ENCODE measurements around the gene ADRM1. TPM values are rescaled to one million over a fixed set of nuclear protein-coding genes. Genes with fewer than 3 reads are reported as not detected.

Gene ADRM1
- total RNA-seq, 2 donors from 2014 or later, result 171 to 178 TPM

GRCh38 chr20:62347151-62347404, 44.3 kb downstream of the ADRM1 start:
- H3K27ac Mint-ChIP-seq, result no peak overlapping the region
- ATAC-seq, result peak in 1 of 2 donors; percentile 3
- H3K27me3 Mint-ChIP-seq, result peaks cover 0 to 5% of the 10 kb centered on the region in 2 donors

GRCh38 chr20:62347445-62347844, 44.6 kb downstream of the ADRM1 start:
- Mint-ChIP-seq H3K4me1 (ENCODE audit: low read depth in 2 of 2) (no peaks in the 10 kb centered on the region), H3K9me3 (peaks cover 7% of the 10 kb centered on the region), H3K27ac (no peak overlapping the region), H3K4me3 (no peak overlapping the region), H3K36me3 (peaks cover 7% of the 10 kb centered on the region), H3K27me3 (peaks cover 0 to 5% of the 10 kb centered on the region in 2 donors)
- DNase-seq (ENCODE audit: low spot score), result no peak
- no peak for ATAC-seq

More at GRCh38 chr20:62347151-62347404, 44.3 kb downstream of the ADRM1 start:
- Mint-ChIP-seq H3K4me1 (ENCODE audit: low read depth in 2 of 2) (no peaks in the 10 kb centered on the region), H3K9me3 (peaks cover 7% of the 10 kb centered on the region), H3K4me3 (no peak overlapping the region), H3K36me3 (peaks cover 7% of the 10 kb centered on the region)
- no peak for DNase-seq (ENCODE audit: low spot score)

GRCh38 chr20:62348604-62349003, 45.8 kb downstream of the ADRM1 start:
- no peak overlapping the region for H3K27ac Mint-ChIP-seq
- H3K27me3 Mint-ChIP-seq, result peaks cover 0 to 3% of the 10 kb centered on the region in 2 donors
- peaks cover 7% of the 10 kb centered on the region for H3K36me3 Mint-ChIP-seq
- H3K9me3 Mint-ChIP-seq, result peaks cover 7% of the 10 kb centered on the region
- no peak for DNase-seq (ENCODE audit: low spot score)
- ATAC-seq, result no peak
- H3K4me3 Mint-ChIP-seq, result no peak overlapping the region
- H3K4me1 Mint-ChIP-seq (ENCODE audit: low read depth in 2 of 2), result no peaks in the 10 kb centered on the region

GRCh38 chr20:62349556-62350097, 46.8 kb downstream of the ADRM1 start:
- no peak for DNase-seq (ENCODE audit: low spot score)

GRCh38 chr20:62350098-62350628, 47.4 kb downstream of the ADRM1 start:
- Mint-ChIP-seq H3K9me3 (peaks cover 7% of the 10 kb centered on the region), H3K27ac (no peak overlapping the region), H3K27me3 (peaks cover 0 to 3% of the 10 kb centered on the region in 2 donors), H3K4me1 (ENCODE audit: low read depth in 2 of 2) (no peaks in the 10 kb centered on the region), H3K4me3 (no peak overlapping the region), H3K36me3 (peaks cover 7% of the 10 kb centered on the region)
- peak; percentile 41 for DNase-seq (ENCODE audit: low spot score)
- ATAC-seq, result no peak

More at GRCh38 chr20:62349556-62350097, 46.8 kb downstream of the ADRM1 start:
- H3K4me1 Mint-ChIP-seq (ENCODE audit: low read depth in 2 of 2), result no peaks in the 10 kb centered on the region
- H3K4me3 Mint-ChIP-seq, result no peak overlapping the region
- no peak overlapping the region for H3K27ac Mint-ChIP-seq
- H3K36me3 Mint-ChIP-seq, result peaks cover 7% of the 10 kb centered on the region
- no peak for ATAC-seq
- H3K9me3 Mint-ChIP-seq, result peaks cover 7% of the 10 kb centered on the region
- peaks cover 0 to 3% of the 10 kb centered on the region in 2 donors for H3K27me3 Mint-ChIP-seq

GRCh38 chr20:62350629-62351422, 48.0 kb downstream of the ADRM1 start:
- Mint-ChIP-seq H3K9me3 (peaks cover 7% of the 10 kb centered on the region), H3K4me3 (no peak overlapping the region), H3K27me3 (peaks cover 0 to 3% of the 10 kb centered on the region in 2 donors), H3K27ac (no peak overlapping the region), H3K4me1 (ENCODE audit: low read depth in 2 of 2) (no peaks in the 10 kb centered on the region), H3K36me3 (peaks cover 7% of the 10 kb centered on the region)
- no peak for DNase-seq (ENCODE audit: low spot score)
- no peak for ATAC-seq

- ATAC-seq (no peak), DNase-seq (ENCODE audit: low spot score) (no peak)
- Mint-ChIP-seq H3K27me3 (peaks cover 0 to 3% of the 10 kb centered on the region in 2 donors), H3K9me3 (peaks cover 7% of the 10 kb centered on the region), H3K36me3 (peaks cover 7% of the 10 kb centered on the region), H3K27ac (no peak overlapping the region), H3K4me3 (no peak overlapping the region), H3K4me1 (ENCODE audit: low read depth in 2 of 2) (no peaks in the 10 kb centered on the region)
Observed at GRCh38 chr20:62351469-62352401, 48.9 kb downstream of the ADRM1 start.

- Mint-ChIP-seq H3K9me3 (peaks cover 7% of the 10 kb centered on the region), H3K27ac (no peak overlapping the region)
- ATAC-seq, result no peak
Observed at GRCh38 chr20:62352402-62353288, 49.8 kb downstream of the ADRM1 start.

GRCh38 chr20:62353289-62354030, 50.7 kb downstream of the ADRM1 start:
- Mint-ChIP-seq H3K4me1 (ENCODE audit: low read depth in 2 of 2) (no peaks in the 10 kb centered on the region), H3K36me3 (peaks cover 4% of the 10 kb centered on the region), H3K9me3 (peaks cover 7% of the 10 kb centered on the region), H3K4me3 (no peak overlapping the region), H3K27me3 (peaks cover 0 to 3% of the 10 kb centered on the region in 2 donors), H3K27ac (no peak overlapping the region)
- DNase-seq (ENCODE audit: low spot score) (no peak), ATAC-seq (peak in 1 of 2 donors; percentile 11)

More at GRCh38 chr20:62352402-62353288, 49.8 kb downstream of the ADRM1 start:
- Mint-ChIP-seq H3K36me3 (peaks cover 7% of the 10 kb centered on the region), H3K4me3 (no peak overlapping the region), H3K27me3 (peaks cover 0 to 3% of the 10 kb centered on the region in 2 donors), H3K4me1 (ENCODE audit: low read depth in 2 of 2) (no peaks in the 10 kb centered on the region)
- DNase-seq (ENCODE audit: low spot score), result no peak

GRCh38 chr20:62354031-62354808, 51.4 kb downstream of the ADRM1 start:
- no peak overlapping the region for H3K4me3 Mint-ChIP-seq
- H3K36me3 Mint-ChIP-seq, result no peaks in the 10 kb centered on the region
- DNase-seq (ENCODE audit: low spot score) (peak; percentile 60), ATAC-seq (no peak)
- no peaks in the 10 kb centered on the region for H3K27me3 Mint-ChIP-seq
- H3K4me1 Mint-ChIP-seq (ENCODE audit: low read depth in 2 of 2), result no peaks in the 10 kb centered on the region
- no peak overlapping the region for H3K27ac Mint-ChIP-seq
- H3K9me3 Mint-ChIP-seq, result peaks cover 2% of the 10 kb centered on the region

- Mint-ChIP-seq H3K4me1 (ENCODE audit: low read depth in 2 of 2) (no peaks in the 10 kb centered on the region), H3K27me3 (no peaks in the 10 kb centered on the region), H3K36me3 (no peaks in the 10 kb centered on the region), H3K4me3 (no peak overlapping the region), H3K27ac (no peak overlapping the region), H3K9me3 (no peaks in the 10 kb centered on the region)
- DNase-seq (ENCODE audit: low spot score) (peak; percentile 38), ATAC-seq (no peak)
Observed at GRCh38 chr20:62354811-62355341, 52.1 kb downstream of the ADRM1 start.

GRCh38 chr20:62355516-62355877, 52.7 kb downstream of the ADRM1 start:
- no peaks in the 10 kb centered on the region for H3K36me3 Mint-ChIP-seq
- H3K27ac Mint-ChIP-seq, result no peak overlapping the region
- H3K27me3 Mint-ChIP-seq, result no peaks in the 10 kb centered on the region
- ATAC-seq, result no peak
- no peaks in the 10 kb centered on the region for H3K4me1 Mint-ChIP-seq (ENCODE audit: low read depth in 2 of 2)
- peak; percentile 22 for DNase-seq (ENCODE audit: low spot score)
- H3K9me3 Mint-ChIP-seq, result no peaks in the 10 kb centered on the region
- no peak overlapping the region for H3K4me3 Mint-ChIP-seq
